SK-N-DZ (cell line): ENCODE measurements around the gene RAB2B.

Experiments used
- small RNA-seq, 2 experiments: library from RNA; depleted of rRNA; stranded (forward); fragments of <200 nt; gene quantifications; one replicate each; pipeline ENCODE3, GENCODE V24; 2014

RAB2B gene

Small RNAs within 50 kb of the gene (small RNA-seq; reads per million reads assigned to genes)
- 0 reads per million in 2 experiments for gene RN7SL650P
